GM12872 (cell line): ENCODE measurements around the gene MEPCE.

Experiments used
- CTCF ChIP-seq: IDR thresholded peaks from 3 replicates; pipeline ENCODE4 v1.5.1; 2011; ENCODE audit warnings: low read depth, mild to moderate bottlenecking, low read length, moderate library complexity; ENCODE audit not compliant: insufficient read depth

The MEPCE gene

GRCh38 chr7:100427762-100428198 lies 1.9 kb upstream of the MEPCE start:
- TF ChIP-seq CTCF = no peak

DNA sequence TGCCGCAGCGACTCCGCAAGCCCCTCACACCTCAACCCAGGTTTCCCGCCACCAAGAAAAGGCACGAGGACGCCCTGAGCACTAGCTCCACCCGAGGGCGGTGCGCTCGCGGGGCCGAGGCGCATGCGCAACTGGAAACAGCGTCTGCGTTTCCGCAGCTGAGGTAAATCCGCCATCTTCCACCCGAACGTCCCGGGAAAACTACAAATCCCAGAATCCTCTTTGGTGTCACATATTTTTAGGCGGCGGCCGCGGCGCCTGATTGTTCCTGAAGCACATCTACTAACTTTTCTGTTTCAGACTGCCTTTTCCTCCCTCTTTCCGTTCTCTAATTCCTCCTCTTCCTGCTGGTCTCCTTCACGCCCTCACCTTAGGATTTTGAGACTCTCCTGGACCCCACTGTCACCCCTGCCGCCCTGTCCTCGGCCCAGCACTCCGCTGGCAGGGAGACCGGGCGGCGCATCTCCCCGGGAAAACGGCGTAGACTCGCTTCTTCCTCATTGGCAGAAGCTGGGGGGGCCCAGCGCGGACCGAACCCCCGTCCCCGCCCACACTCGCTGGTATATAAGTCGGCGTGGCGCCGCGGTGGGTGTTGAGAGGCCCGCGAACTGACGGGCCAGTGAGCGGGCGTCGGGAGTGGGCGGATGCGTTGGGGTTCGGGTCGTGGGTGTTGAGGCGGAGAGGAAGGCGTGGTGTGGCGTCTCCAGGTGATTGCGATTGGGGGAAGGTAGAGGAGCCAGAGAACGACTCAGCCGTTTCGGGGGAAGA lies 1.2 kb upstream of the MEPCE start, which contains the start of gene ZCWPW1:
Gene ZCWPW1 (minus strand): TSS at position 505 of the 768 bp plus-strand sequence. CDS start 8,054 bp downstream, outside the sequence.
- no peak for TF ChIP-seq CTCF

GRCh38 chr7:100428967-100429636 lies 529 bp upstream of the MEPCE start:
- TF ChIP-seq CTCF = no peak

DNA sequence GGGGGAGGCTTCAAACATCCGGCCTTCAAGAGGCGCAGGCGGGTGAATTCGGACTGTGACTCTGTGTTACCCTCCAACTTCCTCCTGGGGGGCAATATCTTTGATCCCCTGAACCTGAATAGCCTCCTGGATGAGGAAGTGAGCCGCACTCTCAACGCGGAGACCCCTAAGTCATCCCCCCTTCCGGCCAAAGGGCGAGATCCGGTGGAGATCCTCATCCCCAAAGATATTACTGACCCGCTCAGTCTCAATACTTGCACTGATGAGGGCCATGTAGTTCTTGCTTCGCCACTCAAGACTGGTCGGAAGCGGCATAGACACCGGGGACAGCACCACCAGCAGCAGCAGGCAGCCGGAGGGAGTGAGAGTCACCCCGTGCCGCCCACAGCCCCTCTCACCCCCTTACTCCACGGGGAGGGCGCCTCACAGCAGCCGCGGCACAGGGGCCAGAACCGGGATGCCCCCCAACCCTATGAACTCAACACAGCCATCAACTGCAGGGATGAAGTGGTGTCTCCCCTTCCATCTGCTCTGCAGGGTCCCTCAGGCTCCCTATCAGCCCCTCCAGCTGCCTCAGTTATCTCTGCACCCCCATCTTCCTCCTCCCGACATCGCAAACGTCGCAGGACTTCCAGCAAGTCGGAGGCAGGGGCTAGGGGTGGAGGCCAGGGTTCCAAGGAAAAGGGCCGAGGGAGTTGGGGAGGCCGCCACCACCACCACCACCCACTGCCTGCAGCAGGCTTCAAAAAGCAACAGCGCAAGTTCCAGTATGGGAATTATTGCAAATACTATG lies 1.1 kb downstream of the MEPCE start:
- TF ChIP-seq CTCF = no peak

DNA sequence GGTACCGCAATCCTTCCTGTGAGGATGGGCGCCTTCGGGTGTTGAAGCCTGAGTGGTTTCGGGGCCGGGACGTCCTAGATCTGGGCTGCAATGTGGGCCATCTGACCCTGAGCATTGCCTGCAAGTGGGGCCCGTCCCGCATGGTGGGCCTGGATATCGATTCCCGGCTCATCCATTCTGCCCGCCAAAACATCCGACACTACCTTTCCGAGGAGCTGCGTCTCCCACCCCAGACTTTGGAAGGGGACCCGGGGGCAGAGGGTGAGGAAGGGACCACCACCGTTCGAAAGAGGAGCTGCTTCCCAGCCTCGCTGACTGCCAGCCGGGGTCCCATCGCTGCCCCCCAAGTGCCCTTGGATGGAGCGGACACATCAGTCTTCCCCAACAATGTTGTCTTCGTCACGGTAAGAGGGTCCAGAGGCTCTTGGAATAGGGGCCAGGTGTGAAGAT lies 1.7 kb downstream of the MEPCE start:
- no peak for TF ChIP-seq CTCF

GRCh38 chr7:100432053-100432452 lies 2.4 kb downstream of the MEPCE start:
- TF ChIP-seq CTCF = no peak
